Measurements from ENCODE around the gene LIX1L. TPM values are rescaled to one million over a fixed set of nuclear protein-coding genes. Genes with fewer than 3 reads are reported as not detected.
A peak's percentile ranks its signal among the peaks of the same experiment; 100 is the strongest.

The LIX1L gene
- total and polyA plus RNA-seq, 11 donors: 7.0 to 31.5 (median 26.1) TPM

GRCh38 chr1:145993618-145994390, 36.0 kb upstream of the LIX1L start:
- peaks cover 2 to 58% (median 33%) of the 10 kb centered on the region in 12 donors for H3K4me1 ChIP-seq
- peak overlapping the region; percentile 94 to 100 (median 97) for H3K27ac ChIP-seq
- WGBS, 4 donors: 4 to 13% (median 10%) methylated on average over 6 of the region's 6 CpGs
- intact Hi-C loops (cut with DNase I): no loop called here
- ATAC-seq: no peak
- peaks cover 10 to 40% (median 37%) of the 10 kb centered on the region in 9 donors for H3K36me3 ChIP-seq
- no peak for DNase-seq
- no peaks in the 10 kb centered on the region for H3K9me3 ChIP-seq
- H3K27me3 ChIP-seq: no peaks in the 10 kb centered on the region
- peak overlapping the region; percentile 59 to 94 (median 82) for H3K4me3 ChIP-seq
- TF ChIP-seq, protein P1, sequence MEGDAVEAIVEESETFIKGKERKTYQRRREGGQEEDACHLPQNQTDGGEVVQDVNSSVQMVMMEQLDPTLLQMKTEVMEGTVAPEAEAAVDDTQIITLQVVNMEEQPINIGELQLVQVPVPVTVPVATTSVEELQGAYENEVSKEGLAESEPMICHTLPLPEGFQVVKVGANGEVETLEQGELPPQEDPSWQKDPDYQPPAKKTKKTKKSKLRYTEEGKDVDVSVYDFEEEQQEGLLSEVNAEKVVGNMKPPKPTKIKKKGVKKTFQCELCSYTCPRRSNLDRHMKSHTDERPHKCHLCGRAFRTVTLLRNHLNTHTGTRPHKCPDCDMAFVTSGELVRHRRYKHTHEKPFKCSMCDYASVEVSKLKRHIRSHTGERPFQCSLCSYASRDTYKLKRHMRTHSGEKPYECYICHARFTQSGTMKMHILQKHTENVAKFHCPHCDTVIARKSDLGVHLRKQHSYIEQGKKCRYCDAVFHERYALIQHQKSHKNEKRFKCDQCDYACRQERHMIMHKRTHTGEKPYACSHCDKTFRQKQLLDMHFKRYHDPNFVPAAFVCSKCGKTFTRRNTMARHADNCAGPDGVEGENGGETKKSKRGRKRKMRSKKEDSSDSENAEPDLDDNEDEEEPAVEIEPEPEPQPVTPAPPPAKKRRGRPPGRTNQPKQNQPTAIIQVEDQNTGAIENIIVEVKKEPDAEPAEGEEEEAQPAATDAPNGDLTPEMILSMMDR (IDR thresholded peaks at IDR 0.05): no peak
- TF ChIP-seq POLR2A (IDR thresholded peaks at IDR 0.05): peak in 1 of 2 donors; percentile 4

GRCh38 chr1:145992958-145993617, 35.3 kb upstream of the LIX1L start:
- peak in 1 of 2 donors; percentile 14 for TF ChIP-seq POLR2A (IDR thresholded peaks at IDR 0.05)
- TF ChIP-seq, protein P1 (IDR thresholded peaks at IDR 0.05): no peak
- no peak for DNase-seq
- no peak for ATAC-seq
- 18 to 39% (median 27%) methylated on average over 5 of the region's 5 CpGs for WGBS, 4 donors
- no peaks in the 10 kb centered on the region for H3K9me3 ChIP-seq
- H3K4me3 ChIP-seq: peak overlapping the region; percentile 59 to 94 (median 82)
- H3K27ac ChIP-seq: peak overlapping the region; percentile 94 to 100 (median 97)
- peaks cover 0 to 53% (median 25%) of the 10 kb centered on the region in 12 donors for H3K4me1 ChIP-seq
- H3K36me3 ChIP-seq: peaks cover 10 to 40% (median 37%) of the 10 kb centered on the region in 9 donors
- intact Hi-C loops (cut with DNase I): no loop called here
- no peaks in the 10 kb centered on the region for H3K27me3 ChIP-seq

GRCh38 chr1:145992502-145992936, 34.7 kb upstream of the LIX1L start:
- Histone ChIP-seq H3K4me1 (peaks cover 0 to 47% (median 24%) of the 10 kb centered on the region in 12 donors), H3K9me3 (no peaks in the 10 kb centered on the region), H3K27ac (peak overlapping the region; percentile 94 to 100 (median 97)), H3K4me3 (peak overlapping the region; percentile 59 to 94 (median 82)), H3K27me3 (no peaks in the 10 kb centered on the region), H3K36me3 (peaks cover 10 to 40% (median 37%) of the 10 kb centered on the region in 9 donors)
- 40 to 69% (median 49%) methylated on average over 1 of the region's 1 CpG for WGBS, 4 donors
- DNase-seq (no peak), ATAC-seq (no peak)
- TF ChIP-seq POLR2A (IDR thresholded peaks at IDR 0.05): peak in 1 of 2 donors; percentile 58
- TF ChIP-seq, protein P1 (IDR thresholded peaks at IDR 0.05): no peak
- intact Hi-C loops (cut with DNase I): no loop called here
